GM15510 (cell line): ENCODE measurements around the gene NELFA.

Experiments used
- POLR2A ChIP-seq: IDR thresholded peaks from 3 replicates; pipeline ENCODE4 v1.6.1; 2011; ENCODE audit warnings: borderline replicate concordance; ENCODE audit not compliant: insufficient read length; ENCODE audit errors: extremely low read depth

The NELFA gene

DNA sequence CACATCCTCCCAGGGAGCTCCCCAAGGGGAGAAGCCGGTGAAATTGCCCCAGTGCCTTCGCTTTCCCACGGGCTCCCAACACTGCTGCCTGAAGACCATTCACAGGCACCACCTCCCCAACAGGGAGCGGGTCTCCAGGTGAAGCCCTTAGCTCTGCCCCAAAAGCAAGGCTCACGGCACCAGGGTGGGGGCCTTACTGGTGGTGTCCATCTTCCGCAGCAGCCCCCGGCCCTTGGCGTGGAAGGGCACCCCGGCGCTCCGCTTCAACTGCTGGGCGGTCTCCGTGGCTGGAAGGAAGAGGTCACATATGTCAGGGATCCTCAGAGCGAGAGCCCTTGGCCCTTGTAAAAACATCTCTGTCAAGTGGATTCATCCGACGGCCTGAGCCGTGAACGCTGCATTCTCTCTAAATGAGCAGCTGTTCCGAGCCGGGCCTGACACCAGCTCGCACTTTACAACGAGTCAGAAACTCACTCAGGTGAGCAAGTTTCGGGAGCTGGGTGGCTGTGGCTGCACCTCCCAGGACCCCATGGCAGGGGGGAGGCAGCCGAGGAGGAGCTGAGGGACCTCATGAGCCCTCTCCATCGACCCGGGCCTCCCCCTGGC lies 20.9 kb downstream of the NELFA start:
- no peak for TF ChIP-seq POLR2A

DNA sequence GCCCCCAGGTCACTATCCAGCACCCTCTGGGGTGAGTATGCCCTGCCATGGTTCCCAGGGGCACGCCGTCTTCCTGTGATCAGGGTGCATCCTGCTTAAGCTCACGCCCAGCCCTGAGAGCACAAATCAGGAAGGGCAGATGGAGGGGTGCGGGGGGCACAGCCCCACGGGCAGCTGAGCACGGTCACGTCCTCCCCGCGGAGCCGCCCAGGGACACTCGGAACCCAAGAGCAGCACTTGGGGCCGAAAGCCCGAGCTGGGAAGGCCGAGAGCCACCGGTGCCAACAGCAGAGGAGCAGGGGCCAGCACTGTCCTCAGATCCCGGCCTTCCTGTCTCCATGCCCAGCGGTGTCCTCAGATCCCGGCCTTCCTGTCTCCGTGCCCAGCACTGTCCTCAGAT lies 21.5 kb downstream of the NELFA start:
- TF ChIP-seq POLR2A = no peak

DNA sequence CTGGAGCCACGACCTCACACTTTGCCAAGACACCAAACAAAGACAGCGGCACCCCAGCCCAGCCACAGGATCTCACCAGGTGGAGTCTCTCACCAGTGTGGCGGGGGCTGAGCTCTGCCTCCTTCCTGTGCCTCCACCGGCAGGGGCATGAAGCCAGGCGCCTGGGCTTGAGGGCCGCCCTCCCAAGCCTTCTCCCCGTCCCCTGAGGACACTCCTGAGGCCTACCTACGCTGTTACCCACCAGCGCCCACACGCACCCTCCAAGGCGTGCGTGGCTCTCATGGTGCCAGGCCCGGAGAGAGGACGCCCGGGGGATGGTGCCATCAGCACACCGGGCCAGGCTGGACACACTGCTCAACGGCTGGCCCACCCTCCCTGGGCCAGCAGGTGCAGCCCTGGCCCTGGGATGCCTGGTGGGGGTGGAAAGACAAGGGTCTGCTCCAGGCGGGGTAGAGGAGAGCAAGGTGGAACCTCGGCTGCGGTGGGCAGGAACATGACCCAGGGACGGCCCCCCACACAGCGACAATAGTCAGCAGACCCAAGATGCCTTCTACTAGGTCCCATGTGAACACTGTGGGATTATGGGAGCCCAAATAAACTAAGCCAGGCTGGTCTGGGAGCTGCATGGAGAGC lies 22.1 kb downstream of the NELFA start:
- no peak for TF ChIP-seq POLR2A

- TF ChIP-seq POLR2A = no peak
Measured at GRCh38 chr4:1985780-1986577, 22.8 kb downstream of the NELFA start.

DNA sequence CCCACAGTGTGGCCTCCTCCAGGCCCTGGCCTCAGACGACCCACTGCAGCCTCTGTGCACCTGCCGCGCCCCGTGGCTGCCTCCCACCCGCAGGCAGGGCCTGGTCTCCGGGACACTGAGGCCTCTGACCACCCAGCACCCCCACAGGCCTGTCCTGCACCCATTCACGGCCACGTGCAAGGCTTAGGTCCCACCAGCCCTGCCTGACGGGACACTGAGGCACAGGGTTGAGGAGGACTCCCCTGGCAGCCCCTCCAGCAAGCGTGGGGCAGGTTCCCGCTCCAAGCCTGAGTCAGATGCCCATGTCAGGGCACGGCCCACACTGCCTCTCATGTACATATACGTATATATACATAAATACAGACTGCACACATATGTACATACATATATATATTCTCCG lies 23.5 kb downstream of the NELFA start:
- TF ChIP-seq POLR2A = no peak

DNA sequence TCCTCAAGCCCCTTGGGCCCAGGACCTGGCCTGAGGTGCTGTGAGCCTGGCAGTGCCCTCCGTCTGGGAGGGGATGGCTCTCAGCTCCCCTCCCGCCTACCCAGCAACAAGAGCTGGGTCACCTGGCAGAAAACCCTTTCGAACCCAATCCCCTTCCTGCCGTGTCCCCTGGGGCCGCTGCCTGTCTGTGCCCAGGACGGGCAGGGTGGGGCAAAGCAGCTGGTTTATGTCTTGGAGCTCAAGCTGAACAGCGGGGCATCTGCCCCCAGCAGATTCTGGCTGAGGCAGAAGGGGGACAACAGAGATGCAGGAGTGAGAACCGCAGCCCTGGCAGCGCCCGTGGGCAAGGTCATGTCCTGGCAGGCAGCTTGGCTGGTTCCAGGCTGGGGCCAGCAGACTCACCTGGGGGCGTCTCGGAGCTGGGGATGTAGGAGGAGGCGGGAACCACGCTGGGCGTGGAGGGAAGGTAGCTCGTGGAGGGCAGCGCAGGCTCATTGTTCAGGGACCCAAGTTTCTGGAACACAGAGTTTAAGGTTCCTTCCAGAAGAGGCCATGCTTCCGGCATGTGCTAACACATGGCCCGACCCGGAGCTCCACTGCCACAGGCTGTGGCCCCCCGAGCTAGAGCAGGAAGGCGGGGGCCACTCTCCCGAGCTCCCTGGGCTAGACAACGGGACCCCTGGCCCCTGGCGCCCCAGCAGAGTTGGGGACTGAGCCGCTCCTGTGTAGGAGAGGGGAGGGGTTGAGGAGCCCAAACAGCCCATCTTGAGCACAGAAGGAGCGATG lies 24.2 kb downstream of the NELFA start:
- TF ChIP-seq POLR2A = no peak

- TF ChIP-seq POLR2A = no peak
Measured at GRCh38 chr4:1983846-1984405, 24.8 kb downstream of the NELFA start.

DNA sequence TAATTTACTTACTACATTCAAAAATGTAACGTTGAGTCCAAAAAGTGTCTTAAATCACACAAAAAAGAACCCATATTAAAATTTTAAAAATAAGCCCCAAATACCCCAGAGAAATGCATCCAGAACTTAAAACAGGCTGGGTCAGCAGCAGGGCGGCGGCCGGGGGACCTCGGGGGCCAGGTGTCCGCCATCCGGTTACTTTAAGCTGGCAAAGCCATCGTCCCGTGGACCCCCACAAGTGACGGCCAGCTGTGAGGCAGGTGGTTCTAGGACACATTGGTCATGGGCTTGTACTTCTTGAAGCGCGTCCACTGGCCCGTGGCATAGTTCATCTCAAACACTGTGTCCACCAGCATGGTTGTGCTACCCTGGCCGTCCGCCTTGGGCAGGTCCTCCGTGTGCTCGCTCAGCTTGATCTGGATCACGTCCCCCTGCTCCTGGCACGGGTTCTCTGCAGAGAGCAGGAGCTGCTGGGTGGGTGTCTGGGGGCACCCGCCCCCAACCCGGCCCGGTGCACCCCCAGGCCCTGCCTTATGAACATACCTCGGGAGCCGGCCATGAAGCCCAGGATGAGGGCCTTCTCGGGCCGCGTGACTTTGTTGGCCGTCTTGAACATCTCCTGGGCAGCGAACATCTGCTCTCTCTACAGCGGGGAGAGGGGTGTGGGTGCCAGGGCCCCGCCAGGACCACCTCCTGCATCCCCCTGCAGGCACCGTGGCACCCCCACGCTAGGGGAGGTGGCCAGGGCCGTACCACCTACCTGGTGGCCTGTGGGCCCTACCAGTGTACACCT lies 25.5 kb downstream of the NELFA start:
- peak; percentile 8 for TF ChIP-seq POLR2A

GRCh38 chr4:1982124-1983052 lies 26.4 kb downstream of the NELFA start:
- TF ChIP-seq POLR2A = no peak

DNA sequence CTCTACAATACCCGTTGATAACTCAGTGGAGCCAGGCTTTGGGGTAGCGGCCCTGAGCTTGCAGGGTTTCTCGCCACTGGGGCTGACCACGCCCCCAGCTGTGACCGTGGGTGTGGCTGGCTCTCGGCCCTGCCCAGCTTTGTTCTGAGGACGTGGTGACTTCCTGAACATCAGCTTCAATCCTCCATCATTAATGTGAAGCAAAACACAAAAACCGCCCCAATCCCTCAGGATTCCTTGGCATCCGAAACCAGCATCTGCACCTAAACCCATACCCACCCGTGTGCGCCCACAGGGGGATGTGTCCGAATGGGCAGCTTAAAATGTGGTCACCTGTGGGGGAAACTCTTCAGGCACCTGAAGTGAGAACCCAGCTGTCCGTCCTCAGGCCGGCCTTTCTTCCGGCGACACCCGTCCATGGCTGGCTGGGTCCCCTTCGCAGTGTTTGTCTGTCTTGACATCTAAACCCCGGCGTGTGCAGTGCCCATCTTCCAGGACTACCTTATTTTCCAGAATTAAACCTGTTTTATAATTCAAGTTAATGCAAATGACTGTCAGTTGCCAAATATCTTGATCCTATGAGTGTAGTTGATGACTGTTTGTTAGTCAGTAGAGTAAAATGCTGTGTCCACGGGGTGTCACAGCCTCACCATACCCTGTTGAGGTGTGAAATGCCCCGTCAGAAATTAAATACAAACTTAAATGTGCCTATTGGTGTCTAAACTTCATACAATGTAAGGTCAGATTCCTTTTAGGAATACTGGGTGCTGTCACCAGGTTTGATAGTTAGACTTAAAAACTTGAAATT lies 27.3 kb downstream of the NELFA start:
- no peak for TF ChIP-seq POLR2A

GRCh38 chr4:1980561-1981041 lies 28.2 kb downstream of the NELFA start:
- no peak for TF ChIP-seq POLR2A
